Spleen (tissue), 11 donors: ENCODE results near the gene RNF14. TPM values are rescaled to one million over a fixed set of nuclear protein-coding genes. Genes with fewer than 3 reads are reported as not detected.

Experiments
- DNase-seq: peaks from one replicate; pipeline ENCODE4 v3.0.0-alpha.2; 2020
- H3K27ac ChIP-seq, 8 donors: fragments of 200-600 bp; sonication (generic) in 7 of 8; 1 replicate in 4 of 8; 2 replicates in 4 of 8; pipeline versions ENCODE4 v1.5.0 to v1.8.0; 2016 to 2021; ENCODE audit warnings: inconsistent platforms in 4 of 8, mild to moderate bottlenecking in 4 of 8, moderate library complexity in 1 of 8
- H3K27me3 ChIP-seq, 7 donors: fragments of 200-600 bp; sonication (generic) in 6 of 7; replicated peaks in 1 of 7; 1 replicate in 4 of 7; 2 replicates in 3 of 7; pipeline versions ENCODE4 v1.5.0 to v1.8.0; 2016 to 2021; ENCODE audit warnings: inconsistent platforms in 3 of 7, mild to moderate bottlenecking in 1 of 7
- H3K36me3 ChIP-seq, 6 donors: fragments of 200-600 bp; sonication (generic) in 5 of 6; 1 replicate in 4 of 6; 2 replicates in 2 of 6; pipeline versions ENCODE4 v1.5.0 to v1.8.0; 2016 to 2021; ENCODE audit warnings: inconsistent platforms in 2 of 6
- H3K4me1 ChIP-seq, 6 donors: fragments of 200-600 bp; sonication (generic) in 5 of 6; 1 replicate in 3 of 6; 2 replicates in 3 of 6; pipeline versions ENCODE4 v1.5.0 to v1.8.0; 2016 to 2021; ENCODE audit warnings: inconsistent platforms in 3 of 6
- H3K4me3 ChIP-seq, 8 donors: fragments of 200-600 bp; sonication (generic) in 7 of 8; 1 replicate in 4 of 8; 2 replicates in 4 of 8; pipeline versions ENCODE4 v1.5.0 to v1.8.0; 2016 to 2021; ENCODE audit warnings: inconsistent platforms in 4 of 8, mild to moderate bottlenecking in 4 of 8, moderate library complexity in 2 of 8
- H3K9me3 ChIP-seq, 8 donors: fragments of 200-600 bp; sonication (generic) in 7 of 8; 1 replicate in 4 of 8; 2 replicates in 4 of 8; pipeline versions ENCODE4 v1.5.0 to v1.8.0; 2016 to 2021; ENCODE audit warnings: inconsistent platforms in 4 of 8
- CTCF ChIP-seq, 11 experiments: fragments of 200-600 bp in 7 of 11; fragments of 450-650 bp in 4 of 11; sonication (generic) in 4 of 11; IDR thresholded peaks in 8 of 11; conservative IDR thresholded peaks in 3 of 11; 1 replicate in 7 of 11; 2 replicates in 4 of 11; pipeline versions ENCODE4 v1.4.0 to v1.8.0; 2016 to 2021; ENCODE audit warnings: antibody characterized with exemption in 11 of 11, inconsistent platforms in 4 of 11, mild to moderate bottlenecking in 1 of 11
- POLR2A ChIP-seq, 3 donors: fragments of 450-650 bp; IDR thresholded peaks; one replicate each; pipeline ENCODE4 v1.5.1; 2017; ENCODE audit warnings: antibody characterized with exemption in 3 of 3, mild to moderate bottlenecking in 1 of 3
- POLR2AphosphoS5 ChIP-seq, 3 donors: sonication (generic); formaldehyde crosslinking; IDR thresholded peaks; one replicate each; pipeline ENCODE4 v1.5.1; 2017; ENCODE audit warnings: antibody characterized with exemption in 3 of 3
- WGBS, 5 donors: extraction: QIAGEN DNeasy Blood & Tissue Kit in 3 of 5; methylation state at CpG; one replicate each; pipeline versions ENCODE4 v1.1.5 to v1.1.7; 2013 to 2018; 5-methylcytosine and 5-hydroxymethylcytosine counted together
- intact Hi-C: fragments of 100-400 bp; cut with DNase I; formaldehyde crosslinking; loops from one replicate; pipeline ENCODE4 v1.15.0; 2023; ENCODE audit warnings: low total_unique reads
- polyA plus RNA-seq, 3 donors: library from polyadenylated mRNA; stranded (reverse); fragments of 200-250 nt; gene quantifications; one replicate each; pipeline ENCODE4 v1.2.1, GENCODE V29; 2013
- total RNA-seq, 7 donors: library from RNA; depleted of rRNA in 3 of 7; stranded (reverse); fragments of >200 nt in 3 of 7; fragmentation: NEBNext Ultra II Directional in 4 of 7; extraction: Animal tissue kit (Norgen Biotek cat#: 25700) in 4 of 7; gene quantifications; one replicate each; pipeline versions ENCODE4 v1.1.0 to v1.2.1, GENCODE V29; 2016 to 2021
- donor health status: healthy with polysubstance abuse.
- donor health status: DM: no; HTN: no; CAD: no; lungs with moderate emphysema.
- donor health status: DM: no; HTN: no; CAD: no.
- donor health status: Bipolar disorder and iron deficiency.
- donor health status: healthy.
- donor health status: DM: no; HTN: no; CAD: no.
- donor health status: DM: yes; HTN: yes; CAD: no.

Gene RNF14
- total and polyA plus RNA-seq, 10 donors, result 13.6 to 60.2 (median 45.3) TPM

DNA sequence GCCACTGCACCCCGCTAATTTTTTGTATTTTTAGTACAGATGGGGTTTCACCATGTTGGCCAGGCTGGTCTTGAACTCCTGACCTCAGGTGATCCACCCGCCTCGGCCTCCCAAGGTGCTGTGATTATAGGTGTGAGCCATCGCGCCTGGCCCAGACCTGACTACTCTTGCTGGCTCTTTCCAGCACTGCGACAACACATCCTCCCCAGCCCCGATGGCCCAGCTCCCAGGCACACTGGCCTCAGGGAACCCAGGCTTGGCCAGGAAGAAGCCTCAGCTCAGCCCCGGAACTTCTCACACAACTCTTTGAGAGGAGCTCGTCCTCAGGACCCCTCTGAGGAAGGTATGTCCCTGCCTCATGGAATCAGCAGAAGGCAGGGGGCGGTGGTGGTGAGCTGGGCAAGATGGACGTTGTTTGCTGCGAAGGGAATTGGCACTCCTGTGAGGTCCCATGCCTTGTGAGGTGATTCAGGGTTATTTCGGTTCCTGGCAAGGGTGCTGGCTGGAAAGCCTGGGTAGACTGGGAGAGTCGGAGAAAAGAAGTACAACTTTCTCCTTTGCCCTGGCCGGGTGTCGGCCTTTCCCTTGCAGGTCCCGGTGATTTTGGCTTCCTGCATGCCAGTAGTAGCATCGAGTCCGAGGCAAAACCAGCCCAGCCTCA is 39.4 kb upstream of the RNF14 start:
- 91 to 94% (median 93%) methylated on average over 19 of the region's 19 CpGs for WGBS, 5 donors
- H3K9me3 ChIP-seq, result no peaks in the 10 kb centered on the region
- no peaks in the 10 kb centered on the region for H3K27me3 ChIP-seq
- H3K4me1 ChIP-seq, result peaks cover 18 to 98% (median 71%) of the 10 kb centered on the region in 6 donors
- intact Hi-C loops, result no loop called here
- no peak for DNase-seq
- TF ChIP-seq POLR2AphosphoS5 (IDR thresholded peaks at IDR 0.05) (no peak), CTCF (IDR thresholded peaks at IDR 0.05 in 8 of 11, conservative IDR thresholded peaks at IDR 0.05 in 3 of 11) (no peak), POLR2A (IDR thresholded peaks at IDR 0.05) (no peak)
- peak overlapping the region in 1 of 8 donors; percentile 58 for H3K27ac ChIP-seq
- no peak overlapping the region for H3K4me3 ChIP-seq
- H3K36me3 ChIP-seq, result peaks cover 12 to 100% (median 94%) of the 10 kb centered on the region in 6 donors

DNA sequence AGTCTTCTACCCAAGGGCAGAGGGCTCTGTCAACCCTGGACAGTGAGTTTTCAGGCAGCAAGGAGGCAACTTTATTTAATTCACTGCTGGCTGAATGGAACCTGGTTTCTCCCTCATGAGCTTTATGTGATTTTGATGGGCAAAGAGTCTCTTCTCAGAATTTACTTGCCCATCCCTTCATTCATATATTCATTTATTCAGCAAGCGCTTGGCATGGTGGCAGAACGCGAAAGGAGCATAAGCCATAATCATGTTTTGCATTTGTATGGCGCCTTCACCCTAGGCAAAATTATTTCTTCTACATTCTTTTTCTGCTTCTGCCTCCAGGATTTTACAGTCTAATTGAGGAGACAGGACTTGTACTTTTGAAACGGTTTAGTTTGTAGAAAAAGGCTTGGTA is 37.2 kb upstream of the RNF14 start:
- Histone ChIP-seq H3K27ac (peak overlapping the region in 6 of 8 donors; percentile 13 to 51 (median 34)), H3K36me3 (peaks cover 12 to 100% (median 97%) of the 10 kb centered on the region in 6 donors), H3K9me3 (no peaks in the 10 kb centered on the region), H3K27me3 (no peaks in the 10 kb centered on the region), H3K4me3 (no peak overlapping the region), H3K4me1 (peaks cover 7 to 77% (median 50%) of the 10 kb centered on the region in 6 donors)
- intact Hi-C loops, result no loop called here
- TF ChIP-seq POLR2A (IDR thresholded peaks at IDR 0.05) (no peak), CTCF (IDR thresholded peaks at IDR 0.05 in 8 of 11, conservative IDR thresholded peaks at IDR 0.05 in 3 of 11) (no peak), POLR2AphosphoS5 (IDR thresholded peaks at IDR 0.05) (no peak)
- 85 to 95% (median 88%) methylated on average over 5 of the region's 5 CpGs for WGBS, 5 donors
- no peak for DNase-seq

DNA sequence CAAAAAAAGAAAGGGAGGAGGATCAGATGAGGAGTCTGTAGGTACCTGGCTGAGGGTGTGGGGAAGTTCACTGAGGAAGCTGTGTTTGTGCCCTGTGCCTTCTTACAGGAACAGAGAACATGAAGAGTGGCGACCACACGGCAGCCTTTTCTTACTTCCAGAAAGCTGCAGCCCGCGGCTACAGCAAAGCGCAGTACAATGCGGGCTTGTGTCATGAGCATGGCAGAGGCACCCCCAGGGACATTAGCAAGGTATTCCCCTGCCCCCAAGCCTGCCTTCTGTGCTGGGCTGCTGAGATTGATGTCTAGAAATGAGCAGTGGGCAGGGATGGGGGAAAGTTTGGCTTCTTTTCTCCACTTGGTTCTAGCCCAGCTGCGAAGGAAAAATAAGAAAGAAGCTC is 35.8 kb upstream of the RNF14 start:
- intact Hi-C loops, result no loop called here
- peaks cover 0 to 62% (median 36%) of the 10 kb centered on the region in 6 donors for H3K4me1 ChIP-seq
- TF ChIP-seq POLR2AphosphoS5 (IDR thresholded peaks at IDR 0.05), result no peak
- TF ChIP-seq POLR2A (IDR thresholded peaks at IDR 0.05), result no peak
- no peak for TF ChIP-seq CTCF (IDR thresholded peaks at IDR 0.05 in 8 of 11, conservative IDR thresholded peaks at IDR 0.05 in 3 of 11)
- no peak overlapping the region for H3K27ac ChIP-seq
- no peaks in the 10 kb centered on the region for H3K27me3 ChIP-seq
- 88 to 94% (median 92%) methylated on average over 7 of the region's 7 CpGs for WGBS, 5 donors
- H3K9me3 ChIP-seq, result no peaks in the 10 kb centered on the region
- peaks cover 9 to 100% (median 97%) of the 10 kb centered on the region in 6 donors for H3K36me3 ChIP-seq
- H3K4me3 ChIP-seq, result no peak overlapping the region
- no peak for DNase-seq

DNA sequence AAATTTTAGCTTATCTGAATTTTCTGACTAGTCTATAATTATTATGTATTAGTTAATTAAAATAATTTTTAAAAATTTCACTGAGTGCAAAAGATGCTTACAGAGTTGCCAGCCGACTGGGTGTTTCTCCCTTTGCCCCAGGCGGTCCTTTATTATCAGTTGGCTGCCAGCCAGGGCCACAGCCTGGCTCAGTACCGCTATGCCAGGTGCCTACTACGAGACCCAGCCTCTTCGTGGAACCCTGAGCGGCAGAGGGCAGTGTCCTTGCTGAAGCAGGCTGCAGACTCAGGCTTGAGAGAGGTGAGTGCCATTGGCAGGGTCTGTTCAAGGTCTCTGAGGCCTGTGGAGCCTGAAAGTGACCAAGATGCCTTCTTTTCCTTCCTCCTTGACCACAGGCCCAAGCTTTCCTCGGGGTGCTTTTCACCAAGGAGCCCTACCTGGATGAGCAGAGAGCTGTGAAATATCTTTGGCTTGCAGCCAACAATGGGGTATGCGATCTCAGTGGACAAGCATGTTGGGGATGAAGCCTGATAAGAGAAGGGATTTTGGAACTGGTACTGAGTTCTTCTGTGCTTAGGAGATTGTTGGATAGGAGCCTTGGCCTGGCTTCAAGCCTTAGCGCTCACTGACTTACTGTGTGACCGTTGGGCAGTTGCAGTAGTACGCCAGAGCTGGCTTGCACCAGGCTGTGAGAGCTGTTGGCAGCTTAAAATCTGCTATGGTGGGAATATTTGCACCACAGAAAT is 34.6 kb upstream of the RNF14 start:
- intact Hi-C loops, result no loop called here
- TF ChIP-seq CTCF (IDR thresholded peaks at IDR 0.05 in 8 of 11, conservative IDR thresholded peaks at IDR 0.05 in 3 of 11), result no peak
- no peak for TF ChIP-seq POLR2AphosphoS5 (IDR thresholded peaks at IDR 0.05)
- TF ChIP-seq POLR2A (IDR thresholded peaks at IDR 0.05), result no peak
- no peak overlapping the region for H3K4me3 ChIP-seq
- WGBS, 5 donors, result 80 to 85% (median 83%) methylated on average over 11 of the region's 11 CpGs
- H3K27me3 ChIP-seq, result no peaks in the 10 kb centered on the region
- H3K9me3 ChIP-seq, result no peaks in the 10 kb centered on the region
- DNase-seq, result no peak
- peaks cover 9 to 100% (median 97%) of the 10 kb centered on the region in 6 donors for H3K36me3 ChIP-seq
- no peak overlapping the region for H3K27ac ChIP-seq
- peaks cover 0 to 51% (median 25%) of the 10 kb centered on the region in 6 donors for H3K4me1 ChIP-seq
